Activated CD4-positive, alpha-beta T cell treated with anti-CD3 and anti-CD28 coated beads for 48 hours (primary cell): ENCODE measurements around the gene PLEKHO1.
"Not testable (repeated sequence)": the region's sequence is repeated elsewhere in the genome, so short reads cannot be mapped to it uniquely, and the experiment has no call there.

ENCODE experiments used
- DNase-seq: peaks from one replicate; pipeline ENCODE4 v3.0.0-alpha.2; 2020

Gene PLEKHO1, protein sequence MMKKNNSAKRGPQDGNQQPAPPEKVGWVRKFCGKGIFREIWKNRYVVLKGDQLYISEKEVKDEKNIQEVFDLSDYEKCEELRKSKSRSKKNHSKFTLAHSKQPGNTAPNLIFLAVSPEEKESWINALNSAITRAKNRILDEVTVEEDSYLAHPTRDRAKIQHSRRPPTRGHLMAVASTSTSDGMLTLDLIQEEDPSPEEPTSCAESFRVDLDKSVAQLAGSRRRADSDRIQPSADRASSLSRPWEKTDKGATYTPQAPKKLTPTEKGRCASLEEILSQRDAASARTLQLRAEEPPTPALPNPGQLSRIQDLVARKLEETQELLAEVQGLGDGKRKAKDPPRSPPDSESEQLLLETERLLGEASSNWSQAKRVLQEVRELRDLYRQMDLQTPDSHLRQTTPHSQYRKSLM

GRCh38 chr1:150149271-150150132 is at the start of gene PLEKHO1:
PLEKHO1 (plus strand) TSS chr1:150149916; CDS start chr1:150150258, 342 bp downstream.
- DNase-seq = peak; percentile 82

DNA sequence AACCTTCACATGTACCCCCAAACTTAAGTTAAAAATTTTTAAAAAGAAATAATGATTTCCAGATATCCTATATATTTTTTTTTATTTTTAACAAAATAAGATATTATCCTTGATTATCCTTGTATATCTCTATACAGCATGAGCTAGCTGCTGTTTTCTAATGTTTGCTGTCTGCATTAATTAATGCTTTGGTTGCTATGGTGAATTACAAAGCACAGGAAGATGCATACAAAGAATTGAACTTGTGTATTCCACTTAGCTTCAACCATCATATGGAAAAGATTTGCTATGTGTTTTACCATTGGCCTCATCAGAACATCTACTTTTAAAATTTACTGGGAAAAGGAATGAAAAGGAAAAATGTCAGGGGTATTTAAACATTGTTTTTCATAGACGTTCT is 46.7 kb upstream of the PLEKHO1 start:
- no peak for DNase-seq

- no peak for DNase-seq
Observed at GRCh38 chr1:150106341-150106740, 43.4 kb upstream of the PLEKHO1 start.

DNA sequence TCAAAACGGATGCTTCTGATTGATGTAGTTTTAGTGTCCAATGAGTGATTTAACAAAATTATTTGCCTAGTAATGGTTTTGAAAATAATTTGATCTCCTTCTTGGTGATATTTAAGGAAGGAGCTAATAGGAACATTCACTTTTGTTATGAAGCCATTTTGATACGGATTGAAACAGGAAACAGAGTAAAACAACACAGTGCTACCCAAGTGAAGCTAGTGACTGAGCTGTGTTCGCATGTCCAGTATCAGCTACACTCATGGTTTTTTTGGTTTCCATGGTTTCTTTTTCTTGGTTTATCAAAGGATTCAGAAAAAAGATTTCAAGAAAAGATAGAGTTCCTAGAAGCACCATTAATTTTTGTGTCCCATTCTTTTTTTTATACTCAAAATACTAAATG is 40.1 kb upstream of the PLEKHO1 start:
- no peak for DNase-seq

DNA sequence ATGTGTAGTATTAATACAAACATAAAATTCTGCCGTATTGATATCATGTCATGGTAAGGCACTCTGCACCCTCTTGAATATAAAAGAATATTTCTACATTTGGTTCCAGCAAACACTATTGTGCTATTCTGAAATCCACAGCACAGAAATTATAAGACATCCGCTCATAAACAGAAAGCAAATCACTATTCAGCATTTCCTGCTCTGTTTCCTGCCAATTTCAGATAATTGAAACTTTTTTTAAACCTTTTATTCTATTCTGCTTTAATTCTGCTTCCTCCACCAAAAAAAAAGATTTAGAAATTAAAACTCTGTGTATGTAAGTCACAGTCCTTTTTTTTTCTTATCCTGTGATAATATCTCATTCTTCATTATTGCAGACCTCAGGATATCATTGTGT is 39.6 kb upstream of the PLEKHO1 start:
- DNase-seq = no peak

DNA sequence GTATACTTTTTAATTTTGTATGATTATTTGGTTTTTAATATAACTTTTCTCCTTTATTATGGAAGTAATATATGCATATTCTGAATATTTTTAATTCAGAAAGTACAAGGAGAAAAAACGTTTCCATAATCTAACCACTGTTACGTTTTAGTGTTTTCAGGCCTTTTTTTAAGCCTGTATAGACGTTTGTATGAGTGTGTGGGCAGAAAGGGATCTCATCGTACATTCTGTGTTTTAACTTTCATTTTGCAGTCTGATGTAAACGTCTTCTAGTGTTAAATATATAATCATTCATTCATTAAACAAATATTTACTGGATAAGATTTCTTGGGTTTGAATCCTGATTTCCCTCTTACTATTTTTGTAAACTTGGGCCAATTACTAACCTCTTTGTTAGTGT is 38.0 kb upstream of the PLEKHO1 start:
- no peak for DNase-seq

GRCh38 chr1:150115121-150115520 is 34.6 kb upstream of the PLEKHO1 start:
- DNase-seq = no peak

DNA sequence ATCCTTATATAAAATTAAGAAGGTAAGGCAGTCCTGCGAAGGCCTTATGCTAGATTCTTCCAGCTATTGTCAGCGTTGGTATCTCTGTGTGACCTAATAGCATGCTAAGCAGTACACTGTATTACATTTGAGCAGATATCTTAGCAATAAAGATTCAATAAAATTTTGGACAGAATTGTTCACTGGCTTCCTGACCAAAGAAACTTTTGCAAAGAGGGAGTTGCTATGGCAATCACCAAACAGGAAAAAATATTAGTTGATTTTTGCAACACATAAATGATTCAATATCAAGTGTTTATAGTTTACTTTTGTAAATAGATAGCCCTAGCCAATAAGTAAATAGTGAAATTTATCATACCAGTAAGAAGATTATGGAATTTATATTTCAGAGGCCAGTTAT is 31.0 kb upstream of the PLEKHO1 start:
- no peak for DNase-seq

- DNase-seq = no peak
Observed at GRCh38 chr1:150121236-150121862, 28.4 kb upstream of the PLEKHO1 start.

GRCh38 chr1:150126811-150127210 is 22.9 kb upstream of the PLEKHO1 start:
- no peak for DNase-seq

GRCh38 chr1:150127464-150127863 is 22.3 kb upstream of the PLEKHO1 start:
- DNase-seq = no peak

GRCh38 chr1:150127868-150128267 is 21.8 kb upstream of the PLEKHO1 start:
- DNase-seq = peak; percentile 70

GRCh38 chr1:150132372-150132771 is 17.3 kb upstream of the PLEKHO1 start:
- no peak for DNase-seq

DNA sequence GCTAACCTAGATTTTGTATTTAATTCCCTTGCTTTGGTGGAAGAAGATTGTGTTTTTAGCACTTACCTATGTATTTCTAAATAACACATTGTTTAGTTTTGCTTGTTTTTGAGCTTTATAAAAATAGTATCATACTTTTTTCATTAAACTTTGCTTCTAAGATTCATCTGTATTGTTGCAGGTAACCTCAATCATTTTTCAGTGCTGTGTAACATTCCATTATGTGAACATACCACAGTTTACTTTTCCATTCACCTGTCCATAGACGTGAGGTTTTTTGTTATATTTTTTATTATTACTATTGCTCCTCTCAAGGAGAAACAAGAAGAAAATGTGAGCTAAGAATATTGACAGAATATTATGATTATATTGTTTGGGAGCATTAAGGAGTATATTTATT is 15.2 kb upstream of the PLEKHO1 start:
- DNase-seq = no peak

DNA sequence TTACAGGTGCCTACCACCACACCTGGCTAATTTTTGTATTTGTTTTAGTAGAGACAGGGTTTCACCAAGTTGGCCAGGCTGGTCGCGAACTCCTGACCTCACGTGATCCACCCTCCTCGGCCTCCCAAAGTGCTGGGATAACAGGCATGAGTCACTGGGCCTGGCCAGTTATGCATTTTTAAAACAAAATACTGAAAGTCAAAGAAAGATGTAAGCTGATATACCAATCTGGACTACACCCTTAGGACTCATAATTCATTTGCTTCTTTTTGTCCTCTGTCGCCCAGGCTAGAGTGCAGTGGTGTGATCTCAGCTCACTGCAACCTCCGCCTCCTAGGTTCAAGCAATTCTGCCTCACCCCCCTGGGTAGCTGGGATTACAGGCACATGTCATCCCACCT is 14.3 kb upstream of the PLEKHO1 start:
- DNase-seq = not testable (repeated sequence)

GRCh38 chr1:150138044-150138443 is 11.7 kb upstream of the PLEKHO1 start:
- DNase-seq = no peak

DNA sequence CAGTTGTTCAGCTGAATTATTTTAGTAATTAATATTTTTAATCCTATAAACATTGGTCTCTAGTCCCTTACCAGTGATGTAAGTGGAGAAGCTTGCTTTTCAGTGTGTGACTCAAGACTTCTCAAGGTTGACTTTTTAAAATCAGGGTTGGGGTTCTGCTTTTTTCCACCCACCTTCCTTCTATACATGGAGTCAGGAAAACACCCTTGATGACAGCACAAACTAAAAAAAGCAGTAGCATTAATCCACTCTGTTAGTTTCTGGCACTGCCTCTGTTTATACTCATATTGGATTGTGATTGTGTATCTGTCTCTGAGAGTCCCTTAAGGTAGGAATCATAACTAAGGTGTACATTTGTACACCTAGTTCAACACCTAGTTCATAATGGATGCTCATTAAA is 8.3 kb upstream of the PLEKHO1 start:
- DNase-seq = no peak

DNA sequence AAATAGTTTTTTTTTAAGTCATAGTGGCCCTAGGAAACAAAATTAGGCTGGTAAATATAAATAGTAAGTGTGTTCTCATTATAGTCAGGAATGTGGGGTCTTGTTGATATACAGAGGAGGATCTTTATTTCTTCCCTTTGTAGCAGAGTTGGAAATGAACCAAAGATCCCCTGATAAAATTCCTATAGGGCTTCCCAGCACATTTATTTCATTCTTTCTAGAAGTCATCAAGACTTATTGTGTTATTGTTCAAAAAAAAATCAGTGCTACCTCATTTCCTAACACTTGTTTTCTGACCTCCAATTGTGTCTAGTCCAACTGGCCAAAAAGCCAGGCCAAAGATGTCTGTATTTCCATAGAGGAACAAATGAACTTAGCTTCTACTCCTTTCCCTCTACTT is 7.6 kb upstream of the PLEKHO1 start:
- DNase-seq = no peak

DNA sequence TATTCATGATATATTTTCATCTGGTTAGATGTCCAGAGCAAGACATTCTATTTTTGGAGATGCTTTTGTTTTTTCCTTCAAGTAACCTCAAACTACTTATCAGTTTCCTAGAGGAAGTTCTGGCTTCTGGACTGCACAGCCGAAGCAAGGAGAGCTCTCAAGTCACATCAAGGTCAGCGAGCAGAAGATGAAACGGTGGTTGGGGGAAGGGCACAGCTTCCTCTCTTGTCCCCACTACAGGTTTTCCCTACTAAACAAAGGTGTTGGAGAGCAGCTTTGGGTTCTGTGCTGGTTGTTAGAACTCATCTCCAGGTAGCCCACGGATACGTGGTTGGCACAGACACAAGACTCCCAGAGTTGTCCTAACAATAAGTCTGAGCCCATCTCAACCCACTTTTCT is 5.1 kb upstream of the PLEKHO1 start:
- no peak for DNase-seq

DNA sequence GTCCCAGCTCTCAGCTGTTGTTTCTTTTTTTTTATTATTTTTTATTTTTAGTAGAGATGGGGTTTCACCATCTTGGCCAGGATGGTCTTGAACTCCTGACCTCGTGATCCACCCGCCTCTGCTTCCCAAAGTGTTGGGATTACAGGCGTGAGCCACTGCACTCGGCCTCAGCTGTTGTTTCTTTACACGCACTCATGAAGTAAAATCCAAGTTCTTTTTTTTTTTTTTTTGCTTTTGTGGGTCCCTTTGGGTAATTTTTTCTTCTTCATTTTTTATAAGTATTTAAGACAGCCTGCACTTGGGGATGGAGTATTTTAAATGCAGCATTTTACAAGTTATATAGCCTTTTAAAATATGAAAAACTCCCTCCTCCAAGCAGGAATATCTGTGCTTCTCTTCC is 3.7 kb upstream of the PLEKHO1 start:
- DNase-seq = not testable (repeated sequence)

GRCh38 chr1:150146849-150147542 is 2.7 kb upstream of the PLEKHO1 start:
- no peak for DNase-seq

- no peak for DNase-seq
Observed at GRCh38 chr1:150148837-150149270, 862 bp upstream of the PLEKHO1 start.
